ENCODE data around the gene C10orf88. TPM values are rescaled to one million over a fixed set of nuclear protein-coding genes. Genes with fewer than 3 reads are reported as not detected.

C10orf88 gene, protein sequence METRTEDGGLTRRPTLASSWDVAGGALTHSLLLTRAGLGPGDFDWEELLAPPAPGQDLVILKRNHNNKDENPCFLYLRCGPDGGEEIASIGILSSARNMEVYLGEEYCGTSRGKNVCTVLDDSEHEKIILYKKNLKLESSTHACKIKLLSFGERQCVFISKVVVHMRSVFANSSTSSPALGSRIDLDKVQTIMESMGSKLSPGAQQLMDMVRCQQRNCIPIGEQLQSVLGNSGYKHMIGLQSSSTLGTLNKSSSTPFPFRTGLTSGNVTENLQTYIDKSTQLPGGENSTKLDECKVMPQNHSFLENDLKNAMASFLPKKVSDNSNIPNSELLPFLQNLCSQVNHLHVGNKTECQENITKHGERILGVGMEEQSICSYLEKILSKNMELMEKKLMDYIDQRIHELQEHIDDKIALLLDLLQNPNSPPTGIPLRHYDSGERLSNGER
- 11.1 and 17.9 TPM in 2 replicates for total RNA-seq (2014; rRNA removed; shearing (Covaris generic))
- 4.3 and 5.6 TPM in 2 replicates for polyA plus RNA-seq (2016; fragmentation: Nextera tagmentation; extraction: Ambion mirVana)
- long read RNA-seq, transcript C10orf88-204 (6 exons, 2,482 nt) = major isoform, 8 of 11 reads
- long read RNA-seq, partial matches to known transcripts = 1 of 11 reads
- long read RNA-seq, other reads (novel, unspliced or antisense) = 2 of 11 reads

DNA sequence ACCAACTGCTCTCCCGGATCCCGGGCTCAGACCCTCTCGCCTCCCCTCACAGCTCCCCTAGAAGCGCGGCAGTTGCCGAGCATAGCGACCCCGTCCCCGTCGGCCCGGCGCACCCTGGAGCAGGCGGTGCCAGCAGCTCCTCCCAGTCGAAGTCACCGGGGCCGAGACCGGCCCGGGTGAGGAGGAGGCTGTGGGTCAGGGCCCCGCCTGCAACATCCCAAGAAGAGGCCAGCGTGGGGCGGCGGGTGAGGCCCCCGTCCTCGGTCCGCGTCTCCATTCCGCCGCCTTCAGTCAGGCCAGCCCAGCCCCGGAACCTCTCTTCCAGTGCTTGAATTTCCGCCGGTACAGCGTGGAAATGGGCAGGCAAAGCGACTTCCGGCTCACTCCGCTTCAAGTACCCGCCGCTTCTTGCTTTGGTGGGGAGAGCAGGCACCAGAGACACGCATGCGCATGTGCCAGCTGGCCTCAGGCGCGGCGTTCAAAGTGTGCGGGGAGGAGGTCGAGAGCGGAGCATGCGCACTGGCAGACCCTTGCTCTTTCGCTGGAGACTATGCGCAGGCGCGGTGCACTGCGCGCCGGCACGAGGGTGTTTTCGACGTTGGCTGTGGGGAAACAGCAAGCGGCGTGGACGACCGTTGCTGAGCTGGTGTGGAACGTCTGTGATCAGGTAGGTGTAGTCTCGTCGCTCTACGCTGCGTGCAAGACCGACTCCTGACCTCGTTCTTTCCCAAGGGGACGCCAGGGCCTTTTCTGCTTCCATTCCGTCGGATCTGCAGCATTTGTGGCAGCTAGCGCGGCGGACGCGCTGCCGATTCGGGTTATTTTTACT is at the start of gene C10orf88:
C10orf88 (minus strand) TSS at position 326 of the 829 bp plus-strand sequence; CDS start at position 277, 49 bp downstream.
- peaks cover 12% of the 10 kb centered on the region for H3K9me2 ChIP-seq (ENCODE audit: insufficient read depth)
- 0 out of 2 replicates have a peak, but pooled peaks cover 2% of the 10 kb centered on the region for H3F3A ChIP-seq (replicated peaks; ENCODE audit: low read depth)
- no peak within 1 kb of the TSS for H3K27ac ChIP-seq (ENCODE audit: low read depth)
- H3K27me3 ChIP-seq (ENCODE audit: insufficient read depth) = peaks cover 30% of the 10 kb centered on the region
- peak; percentile 99 for ATAC-seq
- no peak within 1 kb of the TSS for H3K27ac Mint-ChIP-seq
- H3K9me3 Mint-ChIP-seq = peaks cover 18% of the 10 kb centered on the region; the same call in 2 of the 3 replicates
- peak within 1 kb of the TSS; percentile 98 for H3K4me2 ChIP-seq
- no peaks in the 10 kb centered on the region; the same call in 1 of the 2 replicates for H3K79me2 ChIP-seq (replicated peaks; ENCODE audit: insufficient read depth)
- H3K4me1 ChIP-seq (ENCODE audit: insufficient read depth) = peaks cover 4% of the 10 kb centered on the region; the same call in 1 of the 2 replicates
- H4K20me1 ChIP-seq (replicated peaks; ENCODE audit: insufficient read depth) = peaks cover 7% of the 10 kb centered on the region; the same call in 1 of the 2 replicates
- no peaks in the 10 kb centered on the region; the same call in 1 of the 2 replicates for H3K36me3 ChIP-seq (ENCODE audit: insufficient read depth)
- H3K27me3 Mint-ChIP-seq (ENCODE audit: insufficient read depth, low read depth, poor library complexity) = peaks cover 34% of the 10 kb centered on the region
- peak; percentile 98 for DNase-seq (ENCODE audit: low spot score)
- peak within 1 kb of the TSS; percentile 76 for H3K4me3 Mint-ChIP-seq
- H3K4me3 ChIP-seq = peak within 1 kb of the TSS; percentile 86
- H2AFZ ChIP-seq = peak within 1 kb of the TSS; percentile 99
- H3K36me3 Mint-ChIP-seq (ENCODE audit: low read depth) = peaks cover 7% of the 10 kb centered on the region
- peaks cover 9% of the 10 kb centered on the region for H3K4me1 Mint-ChIP-seq
- TF ChIP-seq, protein P1, sequence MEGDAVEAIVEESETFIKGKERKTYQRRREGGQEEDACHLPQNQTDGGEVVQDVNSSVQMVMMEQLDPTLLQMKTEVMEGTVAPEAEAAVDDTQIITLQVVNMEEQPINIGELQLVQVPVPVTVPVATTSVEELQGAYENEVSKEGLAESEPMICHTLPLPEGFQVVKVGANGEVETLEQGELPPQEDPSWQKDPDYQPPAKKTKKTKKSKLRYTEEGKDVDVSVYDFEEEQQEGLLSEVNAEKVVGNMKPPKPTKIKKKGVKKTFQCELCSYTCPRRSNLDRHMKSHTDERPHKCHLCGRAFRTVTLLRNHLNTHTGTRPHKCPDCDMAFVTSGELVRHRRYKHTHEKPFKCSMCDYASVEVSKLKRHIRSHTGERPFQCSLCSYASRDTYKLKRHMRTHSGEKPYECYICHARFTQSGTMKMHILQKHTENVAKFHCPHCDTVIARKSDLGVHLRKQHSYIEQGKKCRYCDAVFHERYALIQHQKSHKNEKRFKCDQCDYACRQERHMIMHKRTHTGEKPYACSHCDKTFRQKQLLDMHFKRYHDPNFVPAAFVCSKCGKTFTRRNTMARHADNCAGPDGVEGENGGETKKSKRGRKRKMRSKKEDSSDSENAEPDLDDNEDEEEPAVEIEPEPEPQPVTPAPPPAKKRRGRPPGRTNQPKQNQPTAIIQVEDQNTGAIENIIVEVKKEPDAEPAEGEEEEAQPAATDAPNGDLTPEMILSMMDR (conservative IDR thresholded peaks at IDR 0.05; ENCODE audit: low read depth in 2 of 2) = 0 out of 4 replicates have a peak, but pooled peaks of 1 of the 2 experiments have one; percentile 2
- TF ChIP-seq, protein P2, sequence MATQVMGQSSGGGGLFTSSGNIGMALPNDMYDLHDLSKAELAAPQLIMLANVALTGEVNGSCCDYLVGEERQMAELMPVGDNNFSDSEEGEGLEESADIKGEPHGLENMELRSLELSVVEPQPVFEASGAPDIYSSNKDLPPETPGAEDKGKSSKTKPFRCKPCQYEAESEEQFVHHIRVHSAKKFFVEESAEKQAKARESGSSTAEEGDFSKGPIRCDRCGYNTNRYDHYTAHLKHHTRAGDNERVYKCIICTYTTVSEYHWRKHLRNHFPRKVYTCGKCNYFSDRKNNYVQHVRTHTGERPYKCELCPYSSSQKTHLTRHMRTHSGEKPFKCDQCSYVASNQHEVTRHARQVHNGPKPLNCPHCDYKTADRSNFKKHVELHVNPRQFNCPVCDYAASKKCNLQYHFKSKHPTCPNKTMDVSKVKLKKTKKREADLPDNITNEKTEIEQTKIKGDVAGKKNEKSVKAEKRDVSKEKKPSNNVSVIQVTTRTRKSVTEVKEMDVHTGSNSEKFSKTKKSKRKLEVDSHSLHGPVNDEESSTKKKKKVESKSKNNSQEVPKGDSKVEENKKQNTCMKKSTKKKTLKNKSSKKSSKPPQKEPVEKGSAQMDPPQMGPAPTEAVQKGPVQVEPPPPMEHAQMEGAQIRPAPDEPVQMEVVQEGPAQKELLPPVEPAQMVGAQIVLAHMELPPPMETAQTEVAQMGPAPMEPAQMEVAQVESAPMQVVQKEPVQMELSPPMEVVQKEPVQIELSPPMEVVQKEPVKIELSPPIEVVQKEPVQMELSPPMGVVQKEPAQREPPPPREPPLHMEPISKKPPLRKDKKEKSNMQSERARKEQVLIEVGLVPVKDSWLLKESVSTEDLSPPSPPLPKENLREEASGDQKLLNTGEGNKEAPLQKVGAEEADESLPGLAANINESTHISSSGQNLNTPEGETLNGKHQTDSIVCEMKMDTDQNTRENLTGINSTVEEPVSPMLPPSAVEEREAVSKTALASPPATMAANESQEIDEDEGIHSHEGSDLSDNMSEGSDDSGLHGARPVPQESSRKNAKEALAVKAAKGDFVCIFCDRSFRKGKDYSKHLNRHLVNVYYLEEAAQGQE (IDR thresholded peaks at IDR 0.05; ENCODE audit: unreplicated experiment) = peak; percentile 29
- TF ChIP-seq STAT1 (IDR thresholded peaks at IDR 0.05; ENCODE audit: unreplicated experiment) (no peak), POLR2AphosphoS5 (IDR thresholded peaks at IDR 0.05; ENCODE audit: low read depth) (peak; percentile 57), NANOG (IDR thresholded peaks at IDR 0.05; ENCODE audit: borderline replicate concordance) (no peak), EZH2 (IDR thresholded peaks at IDR 0.05; ENCODE audit: low read depth, unreplicated experiment) (no peak), ZNF331 (CRISPR knock-in tag; IDR thresholded peaks at IDR 0.05; ENCODE audit: low read depth) (no peak), EZH2phosphoT487 (IDR thresholded peaks at IDR 0.05; ENCODE audit: unreplicated experiment) (no peak), ZNF114 (CRISPR knock-in tag; IDR thresholded peaks at IDR 0.05) (no peak)
- TF ChIP-seq, protein P3, sequence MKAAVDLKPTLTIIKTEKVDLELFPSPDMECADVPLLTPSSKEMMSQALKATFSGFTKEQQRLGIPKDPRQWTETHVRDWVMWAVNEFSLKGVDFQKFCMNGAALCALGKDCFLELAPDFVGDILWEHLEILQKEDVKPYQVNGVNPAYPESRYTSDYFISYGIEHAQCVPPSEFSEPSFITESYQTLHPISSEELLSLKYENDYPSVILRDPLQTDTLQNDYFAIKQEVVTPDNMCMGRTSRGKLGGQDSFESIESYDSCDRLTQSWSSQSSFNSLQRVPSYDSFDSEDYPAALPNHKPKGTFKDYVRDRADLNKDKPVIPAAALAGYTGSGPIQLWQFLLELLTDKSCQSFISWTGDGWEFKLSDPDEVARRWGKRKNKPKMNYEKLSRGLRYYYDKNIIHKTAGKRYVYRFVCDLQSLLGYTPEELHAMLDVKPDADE (IDR thresholded peaks at IDR 0.05) = no peak; the same call in 1 of the 2 replicates
